SU-DHL-6 (cell line): ENCODE measurements around the gene SLC39A11.
"Not testable (repeated sequence)": the region's sequence is repeated elsewhere in the genome, so short reads cannot be mapped to it uniquely, and the experiment has no call there.

Experiments
- EZH2phosphoT487 ChIP-seq: fragments of 200-600 bp; sonication (generic), shearing (Covaris generic); conservative IDR thresholded peaks from 2 replicates; pipeline ENCODE4 v1.6.1; 2018; ENCODE audit warnings: mild to moderate bottlenecking, antibody characterized with exemption, low read length, moderate library complexity, mixed read lengths
- TF ChIP-seq, protein P1 (sequence below): fragments of 200-600 bp; sonication (generic); IDR thresholded peaks from one replicate; pipeline ENCODE4 v1.5.1; 2017; ENCODE audit warnings: antibody characterized with exemption, mild to moderate bottlenecking, low read length, moderate library complexity; ENCODE audit not compliant: insufficient read depth, poor library complexity, severe bottlenecking

DNA sequence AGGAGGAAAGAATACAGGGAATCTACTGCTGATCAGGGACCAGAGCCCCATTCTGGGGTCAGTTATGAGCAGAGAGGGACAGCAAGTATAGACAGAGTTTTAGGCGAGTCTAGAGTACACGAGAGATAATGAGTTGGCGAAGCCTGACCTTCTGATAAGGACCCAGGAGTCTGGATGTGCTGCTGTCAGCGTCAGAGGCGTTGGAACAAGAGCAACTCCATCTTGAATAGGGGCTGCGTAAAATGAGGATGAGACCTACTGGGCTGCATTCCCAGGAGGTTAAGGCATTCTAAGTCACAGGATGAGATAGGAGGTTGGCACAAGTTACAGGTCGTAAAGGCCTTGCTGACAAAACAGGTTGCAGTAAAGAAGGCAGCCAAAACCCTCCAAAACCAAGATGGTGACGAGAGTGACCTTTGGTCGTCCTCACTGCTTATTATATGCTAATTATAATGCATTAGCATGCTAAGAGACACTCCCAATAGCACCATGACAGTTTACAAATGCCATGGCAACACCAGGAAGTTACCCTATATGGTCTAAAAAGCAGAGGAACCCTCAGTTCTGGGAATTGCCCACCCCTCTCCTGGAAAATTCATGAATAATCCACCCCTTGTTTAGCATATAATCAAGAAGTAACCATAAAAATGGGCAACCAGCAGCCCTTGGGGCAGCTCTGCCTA, 330.5 kb downstream of the SLC39A11 start:
- TF ChIP-seq, protein P1, sequence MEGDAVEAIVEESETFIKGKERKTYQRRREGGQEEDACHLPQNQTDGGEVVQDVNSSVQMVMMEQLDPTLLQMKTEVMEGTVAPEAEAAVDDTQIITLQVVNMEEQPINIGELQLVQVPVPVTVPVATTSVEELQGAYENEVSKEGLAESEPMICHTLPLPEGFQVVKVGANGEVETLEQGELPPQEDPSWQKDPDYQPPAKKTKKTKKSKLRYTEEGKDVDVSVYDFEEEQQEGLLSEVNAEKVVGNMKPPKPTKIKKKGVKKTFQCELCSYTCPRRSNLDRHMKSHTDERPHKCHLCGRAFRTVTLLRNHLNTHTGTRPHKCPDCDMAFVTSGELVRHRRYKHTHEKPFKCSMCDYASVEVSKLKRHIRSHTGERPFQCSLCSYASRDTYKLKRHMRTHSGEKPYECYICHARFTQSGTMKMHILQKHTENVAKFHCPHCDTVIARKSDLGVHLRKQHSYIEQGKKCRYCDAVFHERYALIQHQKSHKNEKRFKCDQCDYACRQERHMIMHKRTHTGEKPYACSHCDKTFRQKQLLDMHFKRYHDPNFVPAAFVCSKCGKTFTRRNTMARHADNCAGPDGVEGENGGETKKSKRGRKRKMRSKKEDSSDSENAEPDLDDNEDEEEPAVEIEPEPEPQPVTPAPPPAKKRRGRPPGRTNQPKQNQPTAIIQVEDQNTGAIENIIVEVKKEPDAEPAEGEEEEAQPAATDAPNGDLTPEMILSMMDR, result not testable (repeated sequence)
- not testable (repeated sequence) for TF ChIP-seq EZH2phosphoT487
